DOHH2 (cell line): ENCODE results near the gene ZNF264.

Source experiments
- H3F3A ChIP-seq: fragments of 200-600 bp; sonication (generic), shearing (Covaris generic); 2 replicates; pipeline ENCODE4 v1.6.0; 2016; ENCODE audit warnings: antibody characterized with exemption, mild to moderate bottlenecking; ENCODE audit not compliant: control insufficient read depth, insufficient read depth
- H3K27ac ChIP-seq: fragments of 200-600 bp; sonication (generic); 2 replicates; pipeline ENCODE4 v1.5.1; 2014; ENCODE audit warnings: low read depth, mild to moderate bottlenecking, low read length, moderate library complexity
- H3K27me3 ChIP-seq: fragments of 200-600 bp; sonication (generic); 2 replicates; pipeline ENCODE4 v1.6.1; 2014; ENCODE audit warnings: mild to moderate bottlenecking, low read length, mixed read lengths; ENCODE audit not compliant: control insufficient read depth
- H3K36me3 ChIP-seq: fragments of 200-600 bp; sonication (generic); 2 replicates; pipeline ENCODE4 v1.6.1; 2014; ENCODE audit warnings: mild to moderate bottlenecking, low read length, moderate library complexity, mixed read lengths; ENCODE audit not compliant: control insufficient read depth
- H3K4me1 ChIP-seq: fragments of 200-600 bp; sonication (generic); 2 replicates; pipeline ENCODE4 v1.6.1; 2014; ENCODE audit warnings: mild to moderate bottlenecking, low read length, mixed read lengths; ENCODE audit not compliant: control insufficient read depth
- H3K4me2 ChIP-seq: fragments of 200-600 bp; sonication (generic); 2 replicates; pipeline ENCODE4 v1.6.0; 2014; ENCODE audit warnings: mild to moderate bottlenecking, low read length, moderate library complexity
- H3K4me3 ChIP-seq: fragments of 200-600 bp; sonication (generic); 2 replicates; pipeline ENCODE4 v1.5.1; 2014; ENCODE audit warnings: mild to moderate bottlenecking, low read length, mixed read lengths
- H3K79me2 ChIP-seq: fragments of 200-600 bp; sonication (generic); 2 replicates; pipeline ENCODE4 v1.6.1; 2014; ENCODE audit warnings: mild to moderate bottlenecking, low read length, mixed read lengths; ENCODE audit not compliant: control insufficient read depth
- H3K9me2 ChIP-seq: fragments of 200-600 bp; sonication (generic); replicated peaks from 2 replicates; pipeline ENCODE4 v1.6.1; 2014; ENCODE audit warnings: mild to moderate bottlenecking, low read length, mixed read lengths; ENCODE audit not compliant: control insufficient read depth
- H3K9me3 ChIP-seq: fragments of 200-600 bp; sonication (generic); 2 replicates; pipeline ENCODE4 v1.6.1; 2014; ENCODE audit warnings: antibody characterized with exemption, low read length, mixed read lengths; ENCODE audit not compliant: control insufficient read depth, insufficient read depth
- H4K20me1 ChIP-seq: fragments of 200-600 bp; sonication (generic); 2 replicates; pipeline ENCODE4 v1.6.0; 2014; ENCODE audit warnings: low read depth, mild to moderate bottlenecking, antibody characterized with exemption, low read length, moderate library complexity; ENCODE audit not compliant: control insufficient read depth, insufficient read depth
- CTCF ChIP-seq: fragments of 200-600 bp; sonication (generic); IDR thresholded peaks from one replicate; pipeline ENCODE4 v1.5.1; 2014; ENCODE audit warnings: antibody characterized with exemption, mild to moderate bottlenecking, low read depth, low read length; ENCODE audit not compliant: poor library complexity, severe bottlenecking
- EZH2phosphoT487 ChIP-seq: fragments of 200-600 bp; sonication (generic); IDR thresholded peaks from 2 replicates; pipeline ENCODE4 v1.6.1; 2017; ENCODE audit warnings: borderline replicate concordance, mild to moderate bottlenecking, antibody characterized with exemption, low read length, moderate library complexity, mixed read lengths

ZNF264 gene

GRCh38 chr19:57269515-57270250 lies 78.4 kb downstream of the ZNF264 start:
- Histone ChIP-seq H3K4me3 (no peak overlapping the region), H3K36me3 (no peaks in the 10 kb centered on the region), H3K9me2 (no peaks in the 10 kb centered on the region), H3K4me1 (no peaks in the 10 kb centered on the region), H3F3A (no peaks in the 10 kb centered on the region), H4K20me1 (no peaks in the 10 kb centered on the region), H3K27me3 (no peaks in the 10 kb centered on the region), H3K79me2 (no peaks in the 10 kb centered on the region), H3K9me3 (peaks cover 5% of the 10 kb centered on the region; the same call in 1 of the 2 replicates), H3K4me2 (no peak overlapping the region), H3K27ac (no peak overlapping the region)
- TF ChIP-seq CTCF (no peak), EZH2phosphoT487 (no peak)

GRCh38 chr19:57271280-57271679 lies 80.0 kb downstream of the ZNF264 start:
- H3K9me3 ChIP-seq: peaks cover 5% of the 10 kb centered on the region; the same call in 1 of the 2 replicates
- no peaks in the 10 kb centered on the region for H3F3A ChIP-seq
- no peaks in the 10 kb centered on the region for H3K79me2 ChIP-seq
- no peaks in the 10 kb centered on the region for H4K20me1 ChIP-seq
- no peaks in the 10 kb centered on the region for H3K4me1 ChIP-seq
- H3K27ac ChIP-seq: no peak overlapping the region
- H3K36me3 ChIP-seq: no peaks in the 10 kb centered on the region
- H3K4me2 ChIP-seq: no peak overlapping the region
- TF ChIP-seq CTCF (no peak), EZH2phosphoT487 (no peak)
- no peak overlapping the region for H3K4me3 ChIP-seq
- H3K27me3 ChIP-seq: no peaks in the 10 kb centered on the region
- H3K9me2 ChIP-seq: no peaks in the 10 kb centered on the region
